KMS-11 (cell line): Measurements from ENCODE around the gene RAD23B.
A peak's percentile ranks its signal among the peaks of the same experiment; 100 is the strongest.

Source experiments
- H2AFZ ChIP-seq: fragments of 200-600 bp; sonication (generic); 2 replicates; pipeline ENCODE4 v1.6.1; 2016; ENCODE audit warnings: antibody characterized with exemption, mixed run types, low read depth
- H3K27ac ChIP-seq: fragments of 200-600 bp; sonication (generic); 2 replicates; pipeline ENCODE4 v1.6.1; 2016; ENCODE audit warnings: mild to moderate bottlenecking, mixed run types
- H3K27me3 ChIP-seq: fragments of 200-600 bp; sonication (generic); 2 replicates; pipeline ENCODE4 v1.6.1; 2017; ENCODE audit warnings: mild to moderate bottlenecking, low read depth, mixed run types, moderate library complexity; ENCODE audit not compliant: insufficient read depth
- H3K36me3 ChIP-seq: fragments of 200-600 bp; sonication (generic); 2 replicates; pipeline ENCODE4 v1.6.1; 2017; ENCODE audit warnings: mild to moderate bottlenecking, mixed run types; ENCODE audit not compliant: insufficient read depth
- H3K4me1 ChIP-seq: fragments of 200-600 bp; sonication (generic); 2 replicates; pipeline ENCODE4 v1.6.1; 2016; ENCODE audit warnings: mild to moderate bottlenecking, low read depth, mixed run types; ENCODE audit not compliant: poor library complexity, severe bottlenecking
- H3K4me2 ChIP-seq: fragments of 200-600 bp; sonication (generic); 2 replicates; pipeline ENCODE4 v1.7.0; 2016; ENCODE audit warnings: mild to moderate bottlenecking, mixed run types
- H3K4me3 ChIP-seq: fragments of 200-600 bp; sonication (generic); IDR thresholded peaks from 2 replicates; pipeline ENCODE4 v1.6.1; 2017; ENCODE audit warnings: low read depth, low read length, mixed read lengths; ENCODE audit not compliant: insufficient read depth
- H3K79me2 ChIP-seq: fragments of 200-600 bp; sonication (generic); 2 replicates; pipeline ENCODE4 v1.6.1; 2016; ENCODE audit warnings: low read depth, mixed run types; ENCODE audit not compliant: insufficient read depth
- H3K9ac ChIP-seq: fragments of 200-600 bp; sonication (generic); 2 replicates; pipeline ENCODE4 v1.6.1; 2016; ENCODE audit warnings: mild to moderate bottlenecking, mixed run types
- H4K20me1 ChIP-seq: fragments of 200-600 bp; sonication (generic); 2 replicates; pipeline ENCODE4 v1.6.1; 2016; ENCODE audit warnings: mild to moderate bottlenecking, mixed run types; ENCODE audit not compliant: insufficient read depth
- CTCF ChIP-seq: fragments of 200-600 bp; sonication (generic); conservative IDR thresholded peaks from 2 replicates; pipeline ENCODE4 v1.6.1; 2017; ENCODE audit warnings: low read depth, mild to moderate bottlenecking, antibody characterized with exemption, low read length, moderate library complexity, mixed read lengths

Gene RAD23B

DNA sequence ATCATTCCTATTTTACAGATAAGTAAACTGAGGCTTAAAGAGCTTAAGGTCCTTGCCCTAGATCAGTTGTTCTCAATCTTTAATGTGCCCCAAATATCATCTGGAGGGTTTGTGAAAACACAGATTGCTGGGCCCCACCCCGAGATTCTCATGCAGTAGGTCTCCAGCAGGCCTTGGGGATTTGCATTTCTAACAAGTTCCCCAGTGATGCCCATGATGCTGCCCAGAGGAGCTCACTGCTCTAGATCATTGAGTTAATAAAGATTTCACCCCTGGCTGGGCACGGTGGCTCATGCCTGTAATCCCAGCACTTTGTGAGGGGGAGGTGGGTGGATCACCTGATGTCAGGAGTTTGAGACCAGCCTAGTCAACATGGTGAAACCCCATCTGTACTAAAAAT, 42.8 kb upstream of the RAD23B start:
- Histone ChIP-seq H2AFZ (no peak overlapping the region), H4K20me1 (no peaks in the 10 kb centered on the region), H3K4me2 (no peak overlapping the region), H3K4me3 (no peak overlapping the region), H3K9ac (no peak overlapping the region), H3K27ac (no peak overlapping the region), H3K27me3 (no peaks in the 10 kb centered on the region), H3K36me3 (no peaks in the 10 kb centered on the region), H3K4me1 (peaks cover 29% of the 10 kb centered on the region), H3K79me2 (no peaks in the 10 kb centered on the region)
- TF ChIP-seq CTCF = no peak

GRCh38 chr9:107242073-107243030, 40.7 kb upstream of the RAD23B start:
- no peak overlapping the region for H3K9ac ChIP-seq

GRCh38 chr9:107243742-107244141, 39.3 kb upstream of the RAD23B start:
- Histone ChIP-seq H3K4me3 (no peak overlapping the region), H3K79me2 (no peaks in the 10 kb centered on the region), H3K27ac (no peak overlapping the region), H4K20me1 (no peaks in the 10 kb centered on the region), H3K36me3 (no peaks in the 10 kb centered on the region), H3K4me2 (peak overlapping the region; percentile 2; the same call in 1 of the 2 replicates), H2AFZ (peak overlapping the region; percentile 17; the same call in 1 of the 2 replicates), H3K4me1 (peaks cover 36% of the 10 kb centered on the region), H3K9ac (no peak overlapping the region), H3K27me3 (no peaks in the 10 kb centered on the region)
- TF ChIP-seq CTCF = no peak

More at GRCh38 chr9:107242073-107243030, 40.7 kb upstream of the RAD23B start:
- Histone ChIP-seq H3K4me1 (peaks cover 36% of the 10 kb centered on the region), H3K4me2 (peak overlapping the region; percentile 37), H3K27me3 (no peaks in the 10 kb centered on the region), H4K20me1 (no peaks in the 10 kb centered on the region), H3K79me2 (no peaks in the 10 kb centered on the region), H3K27ac (peak overlapping the region; percentile 9; the same call in 1 of the 2 replicates), H3K36me3 (no peaks in the 10 kb centered on the region), H2AFZ (peak overlapping the region; percentile 43), H3K4me3 (no peak overlapping the region)
- TF ChIP-seq CTCF = no peak

- Histone ChIP-seq H3K27me3 (no peaks in the 10 kb centered on the region), H4K20me1 (no peaks in the 10 kb centered on the region), H3K4me3 (no peak overlapping the region), H2AFZ (no peak overlapping the region), H3K36me3 (no peaks in the 10 kb centered on the region), H3K4me2 (no peak overlapping the region), H3K9ac (no peak overlapping the region), H3K27ac (no peak overlapping the region), H3K79me2 (no peaks in the 10 kb centered on the region), H3K4me1 (peaks cover 35% of the 10 kb centered on the region)
- TF ChIP-seq CTCF = no peak
Observed at GRCh38 chr9:107246259-107247254, 36.5 kb upstream of the RAD23B start.
